A549 (cell line): ENCODE data around the gene PLGRKT. TPM values are rescaled to one million over a fixed set of nuclear protein-coding genes. Genes with fewer than 3 reads are reported as not detected.
A peak's percentile ranks its signal among the peaks of the same experiment; 100 is the strongest.

Experiments
- ATAC-seq, 2 experiments: fragments of 200-7000 bp in 1 of 2; fragments of >200 bp in 1 of 2; cut with Nextera tagmentation in 1 of 2; cut with Tn5 transposase in 1 of 2; 3 replicates each; pipeline versions ENCODE4 v1.8.0 to v1.9.1; 2018 to 2020; ENCODE audit warnings: mild to moderate bottlenecking in 1 of 2, moderate library complexity in 1 of 2
- CTCF ChIA-PET: fragments of 300-600 bp; sonication (Branson Sonifier 250); formaldehyde crosslinking; extraction: SDS; loops from one replicate; lab custom pipeline; 2021; ENCODE audit warnings: antibody characterized with exemption, inconsistent platforms; lab: Yijun Ruan, JAX
- POLR2A ChIA-PET: fragments of 350-600 bp; formaldehyde crosslinking; extraction: SDS; loops from one replicate; lab custom pipeline; 2021; ENCODE audit warnings: antibody characterized with exemption, inconsistent platforms; lab: Yijun Ruan, JAX
- DNase-seq, 2 experiments: peaks; one replicate each; pipeline versions ENCODE4 v3.0.0 to v3.0.0-alpha.2; 2011 to 2016; ENCODE audit warnings: low read depth in 1 of 2, low spot score in 1 of 2
- FAIRE-seq: peaks from 2 replicates; lab custom pipeline; 2011; peaks lifted over from hg19 to GRCh38; lab: Jason Lieb, UNC
- H3K27ac ChIP-seq, 2 experiments: fragments of >200 bp; sonication (Bioruptor Twin); formaldehyde crosslinking; 3 replicates each; pipeline ENCODE4 v1.5.1; 2016 to 2017
- H3K4me1 ChIP-seq: fragments of >200 bp; sonication (Bioruptor Twin); formaldehyde crosslinking; 3 replicates; pipeline ENCODE4 v1.6.1; 2016
- H3K4me2 ChIP-seq: fragments of >200 bp; sonication (Bioruptor Twin); formaldehyde crosslinking; 3 replicates; pipeline ENCODE4 v1.6.1; 2016
- H3K4me3 ChIP-seq: fragments of >200 bp; sonication (Bioruptor Twin); formaldehyde crosslinking; 3 replicates; pipeline ENCODE4 v1.5.1; 2016
- H3K9me3 ChIP-seq: fragments of >200 bp; sonication (Bioruptor Twin); formaldehyde crosslinking; 3 replicates; pipeline ENCODE4 v1.6.1; 2016
- CHD4 ChIP-seq: fragments of 200-600 bp; sonication (generic); IDR thresholded peaks from 2 replicates; pipeline ENCODE4 v1.6.1; 2016; ENCODE audit warnings: antibody characterized with exemption, mild to moderate bottlenecking, borderline replicate concordance
- CTCF ChIP-seq: fragments of >200 bp; sonication (Bioruptor Twin); formaldehyde crosslinking; IDR thresholded peaks from 3 replicates; pipeline ENCODE4 v1.5.1; 2016
- FOSL2 ChIP-seq, 2 experiments: fragments of 450-650 bp in 1 of 2; fragments of >200 bp in 1 of 2; sonication (Bioruptor Twin) in 1 of 2; formaldehyde crosslinking; IDR thresholded peaks; 2 replicates each; pipeline versions ENCODE4 v1.5.0 to v1.6.1; 2016 to 2020; ENCODE audit warnings: mild to moderate bottlenecking in 1 of 2, moderate library complexity in 1 of 2
- HES2 ChIP-seq: fragments of >200 bp; sonication (Bioruptor Twin); formaldehyde crosslinking; IDR thresholded peaks from 2 replicates; pipeline ENCODE4 v1.6.1; 2016
- HOXB13 ChIP-seq: fragments of 250-450 bp; sonication (Bioruptor Pico); IDR thresholded peaks from 2 replicates; pipeline ENCODE4 v1.5.0; 2020; ENCODE audit warnings: low read depth, mild to moderate bottlenecking, moderate library complexity
- NFE2L2 ChIP-seq: fragments of 150-350 bp; conservative IDR thresholded peaks from 2 replicates; pipeline ENCODE4 v1.6.1; 2014; ENCODE audit warnings: low read length
- NPAS2 ChIP-seq: fragments of 250-450 bp; sonication (Bioruptor Pico); IDR thresholded peaks from 2 replicates; pipeline ENCODE4 v1.8.0; 2022; ENCODE audit warnings: mild to moderate bottlenecking, moderate library complexity, borderline replicate concordance
- NR3C1 ChIP-seq: fragments of >200 bp; sonication (Bioruptor Twin); formaldehyde crosslinking; IDR thresholded peaks from 3 replicates; pipeline ENCODE4 v1.6.1; 2017
- RAD21 ChIP-seq, 2 experiments: fragments of >200 bp in 1 of 2; sonication (Bioruptor Twin) in 1 of 2; formaldehyde crosslinking in 1 of 2; IDR thresholded peaks in 1 of 2; conservative IDR thresholded peaks in 1 of 2; 2 replicates in 1 of 2; 3 replicates in 1 of 2; pipeline ENCODE4 v1.6.1; 2012 to 2018; ENCODE audit warnings: inconsistent platforms in 1 of 2
- RCOR1 ChIP-seq: fragments of 150-350 bp; IDR thresholded peaks from 2 replicates; pipeline ENCODE4 v1.6.1; 2014; ENCODE audit warnings: antibody characterized with exemption, low read length, low read depth
- SMC3 ChIP-seq: fragments of >200 bp; sonication (Bioruptor Twin); formaldehyde crosslinking; IDR thresholded peaks from 3 replicates; pipeline ENCODE4 v1.6.1; 2018; ENCODE audit warnings: inconsistent platforms
- TFCP2L1 ChIP-seq: fragments of 250-450 bp; sonication (Bioruptor Pico); IDR thresholded peaks from 2 replicates; pipeline ENCODE4 v1.5.0; 2021; ENCODE audit warnings: mild to moderate bottlenecking
- ZFP36 ChIP-seq: fragments of 450-650 bp; IDR thresholded peaks from 2 replicates; pipeline ENCODE4 v1.6.1; 2014; ENCODE audit warnings: borderline replicate concordance; ENCODE audit not compliant: partially characterized antibody
- WGBS: methylation state at CpG from one replicate; pipeline ENCODE4 v1.1.6; 2017; ENCODE audit errors: missing lambda C conversion rate; 5-methylcytosine and 5-hydroxymethylcytosine counted together
- polyA plus RNA-seq, 4 experiments: library from polyadenylated mRNA; depleted of rRNA in 3 of 4; stranded (reverse); fragments of >200 nt; fragmentation: RNase III in 1 of 4; extraction: RNeasy Plus Mini Kit Qiagen cat#74134 plus additional on column Dnase treatment in 1 of 4; gene quantifications; 2 replicates in 3 of 4; 3 replicates in 1 of 4; pipeline ENCODE4 v1.2.3, GENCODE V29; 2011 to 2017

PLGRKT gene
- polyA plus RNA-seq, 2 of the 4 experiments (the other 2 are of a cell fraction): 24.3 to 37.7 TPM

GRCh38 chr9:5443850-5444249 is 6.1 kb upstream of the PLGRKT start:
- ChIA-PET CTCF (interaction anchor here (0.7 to 9.0 kb wide), 7 partner anchors 55 to 684 kb away, joined by 3 to 114 read pairs (median 4); partner anchors contain the start of gene INSL6), POLR2A (no interaction called here)
- no peak overlapping the region for H3K4me2 ChIP-seq
- 54% methylated on average over 2 of the region's 2 CpGs for WGBS
- no peak for FAIRE-seq
- no peaks in the 10 kb centered on the region for H3K9me3 ChIP-seq
- H3K27ac ChIP-seq: no peak overlapping the region
- no peak for TF ChIP-seq RCOR1
- no peak for TF ChIP-seq ZFP36
- TF ChIP-seq CTCF: no peak
- TF ChIP-seq HOXB13 (CRISPR knock-in tag): no peak
- DNase-seq: no peak
- no peak overlapping the region for H3K4me3 ChIP-seq
- ATAC-seq: no peak
- peaks cover 22% of the 10 kb centered on the region for H3K4me1 ChIP-seq

GRCh38 chr9:5442400-5443011 is 4.8 kb upstream of the PLGRKT start:
- Histone ChIP-seq H3K4me2 (no peak overlapping the region), H3K4me3 (no peak overlapping the region), H3K9me3 (no peaks in the 10 kb centered on the region), H3K27ac (no peak overlapping the region), H3K4me1 (peaks cover 16% of the 10 kb centered on the region)
- TF ChIP-seq NR3C1: no peak
- peak; percentile 65 to 70 for TF ChIP-seq RAD21 (conservative IDR thresholded peaks at IDR 0.05 in 1 of 2, IDR thresholded peaks at IDR 0.05 in 1 of 2)
- TF ChIP-seq NPAS2: no peak
- TF ChIP-seq HES2: no peak
- peak; percentile 68 for TF ChIP-seq CTCF
- peak; percentile 62 for TF ChIP-seq SMC3
- no peak for TF ChIP-seq NFE2L2
- POLR2A ChIA-PET: interaction anchor here (1.5 kb wide), 1 partner anchor 457 kb away, joined by 3 read pairs; the partner anchor contains the start of gene JAK2
- CTCF ChIA-PET: interaction anchor here (0.5 to 9.0 kb wide), 16 partner anchors 13 to 683 kb away, joined by 3 to 114 read pairs (median 4); partner anchors contain the start of gene INSL6
- WGBS: 21% methylated on average over 2 of the region's 2 CpGs
- ATAC-seq (peak; percentile 51 to 54; a peak in 3 of 6 replicates), FAIRE-seq (peak; percentile 36), DNase-seq (peak; percentile 25 to 78)

- Histone ChIP-seq H3K9me3 (no peaks in the 10 kb centered on the region), H3K4me2 (no peak overlapping the region), H3K4me1 (peaks cover 18% of the 10 kb centered on the region), H3K4me3 (no peak overlapping the region), H3K27ac (peak overlapping the region in 1 of 2 experiments; percentile 35; a peak in 2 of 6 replicates)
- 47% methylated on average over 2 of the region's 2 CpGs for WGBS
- TF ChIP-seq RAD21 (conservative IDR thresholded peaks at IDR 0.05 in 1 of 2, IDR thresholded peaks at IDR 0.05 in 1 of 2) (0 out of 5 replicates have a peak, but pooled peaks of 1 of the 2 experiments have one; percentile 3), TFCP2L1 (CRISPR knock-in tag) (no peak), CHD4 (no peak), FOSL2 (IDR thresholded peaks at IDR 0.05) (peak; percentile 7; the same call in 1 of the 2 replicates), FOSL2 (CRISPR knock-in tag; IDR thresholded peaks at IDR 0.05) (peak; percentile 67)
- POLR2A ChIA-PET: no interaction called here
- DNase-seq (peak in 1 of 2 experiments; percentile 42), ATAC-seq (no peak), FAIRE-seq (no peak)
- CTCF ChIA-PET: interaction anchor here (0.8 to 9.0 kb wide), 7 partner anchors 9 to 950 kb away, joined by 3 to 114 read pairs (median 7); partner anchors contain the start of genes CD274 and INSL6
These were observed 3.3 kb upstream of the PLGRKT start for GRCh38 chr9:5441043-5441442.
